GM21390 (cell line): ENCODE results near the gene SMAD2.

ENCODE experiments used
- ATAC-seq: cut with Tn5 transposase; IDR thresholded peaks from one replicate; pipeline ENCODE4 v1.9.1; 2021; ENCODE audit not compliant: unreplicated experiment

Gene SMAD2

GRCh38 chr18:47932190-47932589 lies 1.7 kb upstream of the SMAD2 start:
- no peak for ATAC-seq

GRCh38 chr18:47931718-47932103 lies 1.3 kb upstream of the SMAD2 start:
- ATAC-seq, result no peak

DNA sequence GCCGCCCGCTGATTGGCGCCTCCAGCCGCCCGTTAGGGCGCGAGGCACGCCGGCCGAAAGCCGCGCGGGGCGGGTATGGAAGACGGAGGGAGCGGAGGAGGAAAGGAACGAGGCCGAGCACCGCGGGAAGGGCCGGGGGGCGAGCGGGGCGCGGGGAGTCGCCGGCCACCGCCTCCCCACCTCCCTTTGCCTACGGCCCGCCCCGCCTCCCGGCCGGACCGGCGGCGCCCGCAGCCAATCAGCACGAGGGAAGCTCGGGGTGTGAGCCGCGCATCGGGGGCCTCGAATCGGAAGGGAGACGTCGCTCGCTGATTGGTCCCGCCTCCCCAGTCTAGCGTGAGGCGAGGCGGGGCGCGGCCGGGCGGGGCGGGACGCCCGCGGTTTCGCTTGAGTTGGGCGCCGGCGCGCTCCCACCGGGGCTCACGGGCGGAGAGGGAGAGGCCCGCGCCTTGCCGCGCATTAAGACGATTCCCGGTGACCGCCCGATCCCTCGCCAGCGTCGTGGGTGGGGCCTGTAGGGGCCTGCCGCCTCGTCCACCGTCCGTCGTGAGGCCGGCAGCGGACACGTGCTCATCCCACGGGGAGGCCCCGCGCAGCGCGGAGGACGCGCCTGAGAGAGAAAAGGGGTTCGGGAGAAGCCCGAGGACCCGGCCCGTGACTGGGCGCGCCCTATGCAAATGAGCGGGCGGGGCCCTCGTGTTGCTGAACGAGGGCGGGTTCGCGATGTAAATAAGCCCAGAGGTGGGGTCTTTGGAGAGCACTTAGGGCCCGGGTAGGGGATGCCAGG lies 665 bp upstream of the SMAD2 start:
- peak; percentile 78 for ATAC-seq

DNA sequence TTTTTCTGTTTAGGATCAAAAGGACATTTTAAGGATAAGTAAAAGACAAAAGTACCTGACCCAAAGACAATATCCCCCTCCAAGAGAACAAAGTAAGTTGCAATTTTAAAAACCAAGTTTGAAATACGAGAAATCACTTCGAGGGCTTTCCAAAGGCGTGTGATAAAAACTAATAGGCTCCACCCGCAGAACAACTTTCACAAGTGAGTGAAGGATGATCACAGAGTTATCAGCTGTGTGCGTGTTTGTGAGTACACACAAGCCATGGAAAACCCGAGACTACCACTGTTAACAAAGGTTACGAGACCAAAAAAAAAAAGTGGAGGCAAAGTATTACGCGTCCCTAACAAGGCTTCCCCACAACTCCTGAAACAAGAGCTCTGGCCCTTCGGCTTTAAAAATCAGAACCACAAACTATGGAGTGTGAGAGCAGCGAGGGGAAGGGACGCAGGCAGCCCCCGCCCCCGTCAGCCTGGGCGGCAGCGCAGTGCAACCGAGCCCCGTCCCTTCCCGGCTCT lies 719 bp downstream of the SMAD2 start:
- ATAC-seq, result no peak

DNA sequence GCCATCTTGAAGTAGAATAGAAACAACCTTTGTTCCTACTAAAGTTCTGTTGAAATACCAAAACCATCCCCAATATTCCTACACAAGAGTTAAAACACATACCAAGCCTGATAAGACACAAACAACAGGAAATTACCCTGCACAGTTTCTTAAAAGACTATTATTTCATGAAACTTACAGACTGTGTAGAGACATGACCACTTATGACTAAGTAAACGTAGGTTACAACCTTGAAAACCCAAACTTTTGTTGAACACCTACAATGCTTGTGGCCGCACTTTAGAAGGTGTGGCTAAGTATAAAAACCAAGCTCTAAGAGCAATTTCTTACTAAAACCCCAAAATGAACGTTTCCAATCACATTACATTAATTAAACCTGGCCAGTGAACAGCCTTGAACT lies 2.0 kb downstream of the SMAD2 start:
- ATAC-seq, result no peak

DNA sequence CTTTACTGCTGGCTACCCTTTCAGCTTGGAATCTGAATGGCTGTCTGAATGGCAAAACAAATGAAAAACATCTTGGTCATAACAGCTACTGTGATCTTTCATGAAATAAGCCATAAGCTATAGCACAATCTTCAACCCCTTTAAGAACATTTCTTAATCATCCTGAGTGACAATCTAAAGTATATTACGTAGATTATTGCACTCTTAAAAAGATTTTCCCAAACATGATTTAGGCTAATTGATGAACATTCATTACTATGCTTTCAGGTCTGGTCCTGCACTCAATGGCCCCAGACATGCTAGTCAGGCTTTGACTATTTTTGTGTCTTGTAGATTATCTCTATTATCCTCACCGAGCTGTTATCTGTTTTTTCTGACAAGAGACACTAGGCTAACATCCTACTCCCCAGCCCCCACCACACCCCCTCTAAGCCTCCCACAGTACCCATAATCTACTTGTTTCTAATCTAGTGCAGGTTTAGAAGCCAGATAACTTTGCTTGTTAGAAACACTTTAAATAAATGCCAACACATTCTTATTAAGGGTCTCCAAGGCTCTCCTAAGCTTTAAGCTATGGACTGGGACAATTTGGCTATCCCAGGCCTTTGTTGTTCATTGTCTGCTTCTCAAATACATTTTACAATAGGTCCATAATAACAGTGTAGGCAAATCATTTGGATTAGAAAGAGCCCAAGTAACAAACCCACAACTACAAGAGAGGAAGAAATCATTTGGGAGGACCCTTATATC lies 4.2 kb downstream of the SMAD2 start:
- no peak for ATAC-seq

- no peak for ATAC-seq
These were observed 10.5 kb downstream of the SMAD2 start for GRCh38 chr18:47919916-47920315.

- ATAC-seq, result peak; percentile 58
These were observed 12.4 kb downstream of the SMAD2 start for GRCh38 chr18:47917923-47918610.

- no peak for ATAC-seq
These were observed 14.5 kb downstream of the SMAD2 start for GRCh38 chr18:47915930-47916329.

GRCh38 chr18:47915229-47915628 lies 15.2 kb downstream of the SMAD2 start:
- no peak for ATAC-seq

DNA sequence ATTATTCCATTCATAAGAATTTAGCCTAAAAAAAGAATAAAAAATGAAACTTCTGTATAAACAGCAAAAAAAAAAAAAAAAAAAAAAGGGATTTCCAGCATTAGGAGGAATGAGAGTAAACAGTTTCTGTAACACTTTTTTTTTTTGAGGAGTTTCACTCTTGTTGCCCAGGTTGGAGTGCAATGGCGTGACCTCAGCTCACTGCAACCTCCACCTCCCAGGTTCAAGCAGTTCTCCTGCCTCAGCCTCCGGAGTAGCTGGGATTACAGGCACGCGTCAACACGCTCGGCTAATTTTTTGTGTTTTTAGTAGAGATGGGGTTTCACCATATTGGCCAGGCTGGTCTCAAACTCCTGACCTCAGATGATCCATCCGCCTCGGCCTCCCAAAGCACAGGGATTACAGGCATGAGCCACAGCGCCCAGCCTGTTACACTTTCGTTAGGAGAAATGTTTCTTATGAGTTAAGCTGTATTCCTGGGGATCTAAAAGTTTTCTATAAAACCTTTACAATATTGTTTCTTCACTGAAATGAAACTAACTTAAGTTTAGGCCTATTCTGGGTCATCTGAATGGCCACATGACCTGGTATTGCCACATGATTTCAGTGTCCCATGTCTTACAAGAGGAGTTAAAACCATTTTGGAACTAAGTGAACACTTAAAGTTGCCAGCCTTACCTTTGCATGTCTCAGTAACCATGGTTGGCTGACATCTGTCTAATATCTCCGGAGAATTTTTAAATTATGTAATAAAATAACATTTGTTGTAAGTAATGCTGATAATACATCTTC lies 17.5 kb downstream of the SMAD2 start:
- ATAC-seq, result no peak

DNA sequence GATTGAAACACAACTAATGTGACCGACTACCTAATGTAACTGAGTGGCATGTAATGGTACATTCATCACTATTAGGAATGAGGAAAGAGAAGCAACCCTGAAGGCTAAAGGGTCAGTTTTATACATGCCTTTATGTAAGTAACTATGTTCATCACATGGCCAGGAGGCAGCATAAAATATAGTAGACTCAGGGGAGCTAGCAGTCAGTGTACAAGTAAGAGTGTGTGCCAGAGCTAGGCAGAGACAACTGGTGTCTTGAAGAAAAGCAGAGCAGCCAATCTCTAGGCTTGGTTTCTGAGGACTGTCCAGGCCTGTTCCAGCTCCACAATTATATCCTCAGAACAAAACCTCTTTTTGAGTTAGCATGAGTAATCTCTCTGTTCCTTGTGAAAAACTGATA lies 18.1 kb downstream of the SMAD2 start:
- no peak for ATAC-seq

DNA sequence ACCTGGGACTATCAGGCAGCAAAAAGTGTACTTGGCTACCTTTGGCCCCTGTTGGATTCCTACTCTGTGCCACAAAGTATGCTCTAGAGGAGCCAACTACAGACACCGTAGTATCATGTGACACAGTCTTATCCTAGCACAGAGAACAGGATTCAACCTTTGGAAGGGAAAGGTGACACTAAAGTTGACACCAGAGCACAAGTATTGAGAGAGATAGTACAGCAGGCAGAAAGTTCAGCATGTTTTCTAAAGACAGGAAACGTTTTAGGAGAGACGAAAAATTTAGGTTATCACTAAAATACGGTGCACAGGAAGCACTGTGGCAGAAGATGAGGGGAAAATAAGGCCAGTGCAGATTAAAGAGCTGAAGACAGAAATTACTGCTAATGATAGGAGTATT lies 18.6 kb downstream of the SMAD2 start:
- ATAC-seq, result no peak

GRCh38 chr18:47909484-47909883 lies 21.0 kb downstream of the SMAD2 start:
- ATAC-seq, result no peak

- ATAC-seq, result no peak
These were observed 21.9 kb downstream of the SMAD2 start for GRCh38 chr18:47908592-47908991.

DNA sequence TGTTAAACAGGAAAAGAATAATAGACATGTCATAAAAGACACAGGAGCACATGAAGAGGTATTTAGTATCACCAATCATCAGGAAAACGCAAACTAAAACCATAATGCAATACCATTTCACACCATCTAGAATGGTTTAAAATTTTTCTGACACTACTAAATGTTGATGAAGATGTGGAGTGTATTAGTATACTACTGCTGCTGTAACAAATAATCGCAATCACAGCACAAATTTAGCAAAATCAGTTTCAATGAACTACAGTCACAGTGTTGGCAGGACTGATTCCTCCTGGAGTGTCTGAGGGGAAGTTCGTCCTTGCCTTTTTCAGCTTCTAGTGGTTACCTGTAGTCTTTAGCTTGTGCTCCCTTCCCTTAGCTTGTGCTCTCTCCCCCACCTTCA lies 24.1 kb downstream of the SMAD2 start:
- ATAC-seq, result no peak

GRCh38 chr18:47903809-47904208 lies 26.6 kb downstream of the SMAD2 start:
- ATAC-seq, result no peak

- peak; percentile 95 for ATAC-seq
These were observed 28.7 kb downstream of the SMAD2 start for GRCh38 chr18:47901624-47902362.

DNA sequence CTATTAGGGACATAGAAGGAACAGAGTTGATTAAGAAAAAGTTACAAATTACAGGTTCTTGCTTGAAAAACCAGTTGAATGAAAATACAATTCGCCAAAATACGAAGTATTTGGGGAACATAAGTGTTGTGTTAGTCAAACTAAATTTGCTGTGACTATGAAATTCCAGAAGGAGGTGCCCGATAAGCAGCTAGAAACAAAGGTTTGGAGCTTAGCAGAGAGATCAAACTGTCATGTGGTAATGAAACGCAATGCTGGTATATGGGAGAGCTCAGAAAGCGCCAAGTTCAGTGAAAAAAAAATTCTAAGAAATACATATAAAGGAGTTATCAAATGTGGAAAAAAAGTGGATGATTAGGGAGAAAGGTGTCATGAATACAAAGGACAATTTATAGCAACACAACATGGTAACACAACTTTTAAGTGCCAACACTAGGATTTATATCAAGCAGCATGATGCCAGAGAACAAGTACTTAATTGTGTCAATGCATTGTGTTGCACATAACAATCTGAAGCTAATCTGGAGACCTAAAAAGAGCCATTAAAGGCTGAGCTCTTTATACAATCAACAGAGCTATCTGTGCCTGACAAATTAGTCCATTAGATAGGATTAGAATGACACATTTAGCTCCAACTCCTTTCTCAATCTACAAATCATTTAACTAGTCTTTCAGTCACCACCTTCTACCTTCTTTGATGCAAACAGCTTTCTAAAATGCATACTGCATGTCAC lies 31.2 kb downstream of the SMAD2 start:
- no peak for ATAC-seq

DNA sequence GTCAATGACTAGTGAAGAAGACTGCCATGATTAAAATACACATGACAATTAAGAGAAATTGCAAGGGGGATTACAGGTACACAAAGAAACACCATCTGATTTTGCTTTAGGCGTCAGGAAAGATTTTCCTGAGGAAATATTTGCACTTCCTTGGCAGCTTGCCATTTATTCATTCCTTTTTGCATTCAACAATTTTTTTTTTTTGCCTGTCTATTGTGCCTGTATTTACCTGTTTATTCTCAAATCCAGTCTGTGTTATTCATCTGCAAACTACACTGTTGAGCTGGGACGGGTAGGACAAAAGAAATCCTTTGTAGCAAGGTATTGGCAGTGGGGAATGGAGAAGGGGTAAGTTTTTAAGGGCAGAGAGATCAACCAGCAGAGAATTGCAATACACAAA lies 31.8 kb downstream of the SMAD2 start:
- no peak for ATAC-seq
